ENCODE measurements around the gene PILRA. TPM values are rescaled to one million over a fixed set of nuclear protein-coding genes. Genes with fewer than 3 reads are reported as not detected.
"Not testable (repeated sequence)": the region's sequence is repeated elsewhere in the genome, so short reads cannot be mapped to it uniquely, and the experiment has no call there.

PILRA gene
- total RNA-seq: 3.6 TPM
- long read RNA-seq, partial matches to known transcripts: 0 of 3 reads
- long read RNA-seq, other reads (novel, unspliced or antisense): 0 of 3 reads

DNA sequence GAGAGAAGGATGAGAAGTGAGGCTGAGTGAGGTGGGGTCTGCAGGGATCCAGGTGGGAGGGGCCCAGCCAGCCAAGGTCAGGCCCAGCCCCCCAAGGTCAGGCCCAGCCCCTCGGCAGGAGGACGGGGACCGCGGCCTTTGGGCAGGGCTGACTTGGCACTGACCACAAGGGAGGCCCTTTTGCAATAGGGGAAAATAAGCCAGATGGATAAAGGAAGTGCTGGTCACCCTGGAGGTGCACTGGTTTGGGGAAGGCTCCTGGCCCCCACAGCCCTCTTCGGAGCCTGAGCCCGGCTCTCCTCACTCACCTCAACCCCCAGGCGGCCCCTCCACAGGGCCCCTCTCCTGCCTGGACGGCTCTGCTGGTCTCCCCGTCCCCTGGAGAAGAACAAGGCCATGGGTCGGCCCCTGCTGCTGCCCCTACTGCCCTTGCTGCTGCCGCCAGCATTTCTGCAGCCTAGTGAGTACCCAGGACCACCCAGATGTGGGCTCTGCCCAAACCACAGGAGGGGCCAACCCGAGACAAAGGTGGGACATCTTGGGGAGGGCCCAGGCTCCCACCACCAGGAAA, at the start of gene PILRA:
Gene PILRA (plus strand): TSS at position 227 of the 571 bp plus-strand sequence. CDS start 170 bp downstream, at position 397.
- ATAC-seq (ENCODE audit: poor library complexity): peak; percentile 67
- intact Hi-C loops (cut with DNase I): no loop called here
- peak; percentile 64 for DNase-seq

DNA sequence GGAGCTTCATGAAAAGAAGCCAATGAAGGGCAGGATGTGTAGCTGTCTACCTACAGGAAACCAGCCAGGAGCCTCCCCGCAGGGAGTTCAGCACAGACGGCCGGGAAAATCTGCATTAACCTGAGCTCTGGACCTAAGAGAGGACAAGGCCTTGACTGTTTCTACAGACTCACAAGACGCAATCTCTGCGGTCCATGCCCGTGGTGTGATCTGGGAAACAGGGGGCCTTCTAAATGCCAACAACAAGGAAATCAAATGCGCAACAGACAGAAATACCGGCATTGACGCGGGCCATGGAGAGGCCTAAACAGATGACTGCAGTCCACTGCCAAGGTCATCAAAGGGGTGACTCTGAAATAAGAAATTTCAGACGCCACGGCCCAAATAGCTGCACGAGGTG, 49.1 kb upstream of the PILRA start:
- DNase-seq; ATAC-seq (ENCODE audit: poor library complexity); intact Hi-C loops (cut with DNase I): not testable (repeated sequence)

DNA sequence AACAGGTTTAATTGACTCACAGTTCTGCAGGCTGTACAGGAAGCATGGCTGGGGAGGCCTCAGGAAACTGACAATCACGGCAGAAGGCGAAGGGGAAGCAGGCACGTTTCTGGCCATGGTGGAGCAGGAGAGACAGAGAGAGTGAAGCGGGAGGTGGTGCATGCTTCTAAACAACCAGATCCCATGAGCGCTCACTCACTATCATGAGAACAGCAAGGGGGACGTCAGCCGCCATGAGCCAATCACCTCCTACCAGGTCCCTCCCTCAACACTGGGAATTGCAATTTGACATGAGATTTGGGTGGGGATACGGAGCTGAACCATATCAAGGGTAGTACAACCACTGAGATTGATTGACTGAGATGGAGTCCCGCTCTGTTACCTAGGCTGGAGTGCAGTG, 47.6 kb upstream of the PILRA start:
- intact Hi-C loops (cut with DNase I); ATAC-seq (ENCODE audit: poor library complexity); DNase-seq: not testable (repeated sequence)

DNA sequence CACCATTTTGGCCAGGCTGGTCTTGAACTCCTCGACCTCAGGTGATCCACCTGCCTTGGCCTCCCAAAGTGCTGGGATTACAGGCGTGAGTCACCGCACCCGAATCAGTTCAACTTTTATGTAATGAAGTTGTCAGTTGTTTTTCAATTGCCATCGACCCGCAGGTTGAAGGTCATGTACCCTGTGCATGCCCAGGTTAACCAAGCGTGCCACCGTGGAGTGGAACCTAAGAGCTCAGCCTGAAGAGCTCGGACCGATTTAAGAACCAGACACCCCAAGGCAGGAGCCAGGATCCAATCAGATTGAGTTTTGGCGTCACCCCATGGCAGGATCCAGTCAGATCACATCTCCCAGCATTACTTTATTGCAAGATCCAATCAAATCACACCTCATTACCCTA, 46.4 kb upstream of the PILRA start:
- intact Hi-C loops (cut with DNase I); DNase-seq; ATAC-seq (ENCODE audit: poor library complexity): not testable (repeated sequence)

DNA sequence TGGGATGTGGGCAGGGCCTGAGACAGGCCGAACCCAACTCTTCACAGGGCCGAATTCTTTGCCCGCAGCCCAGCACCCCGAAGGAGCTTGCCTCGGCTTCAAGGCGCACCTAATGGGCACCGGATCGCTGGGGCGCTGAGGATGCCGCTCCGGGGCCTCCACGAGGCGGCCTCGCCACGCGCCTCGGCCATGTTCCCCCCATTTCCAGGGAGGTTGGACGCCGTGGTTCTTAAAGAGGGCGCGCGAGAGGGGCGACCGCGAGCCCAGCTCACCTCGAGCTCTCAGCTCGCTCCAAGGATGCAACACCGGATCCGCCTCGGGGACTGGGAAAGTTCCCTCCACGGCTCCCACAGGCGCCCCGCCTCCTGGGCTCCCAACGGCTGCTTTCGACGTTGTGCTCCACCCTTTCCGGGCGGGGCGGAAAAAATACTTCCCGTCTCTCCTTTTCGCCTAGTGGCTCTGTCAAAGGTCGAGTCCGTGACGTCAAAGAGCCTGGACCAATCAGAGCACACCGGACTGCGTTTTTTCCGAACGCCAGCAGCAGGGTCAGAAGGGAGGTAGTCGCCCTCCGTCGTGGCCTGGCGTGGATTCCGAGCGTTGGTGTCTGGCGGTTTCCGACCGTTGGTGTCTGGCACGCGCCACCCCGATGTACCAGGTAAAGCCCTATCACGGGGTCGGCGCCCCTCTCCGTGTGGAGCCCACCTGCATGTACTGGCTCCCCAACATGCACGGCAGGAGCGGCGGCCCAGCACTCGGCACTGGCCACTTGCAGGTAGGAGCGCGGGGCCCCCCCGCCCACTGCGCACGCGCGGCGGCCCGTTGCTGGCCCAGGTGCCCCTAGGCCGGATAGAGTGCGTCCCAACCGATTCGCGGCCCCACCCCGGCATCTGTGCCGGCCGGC, 37.5 kb upstream of the PILRA start:
- ATAC-seq (ENCODE audit: poor library complexity) (peak; percentile 100), DNase-seq (peak; percentile 95)
- intact Hi-C loops (cut with DNase I): not testable (repeated sequence)

DNA sequence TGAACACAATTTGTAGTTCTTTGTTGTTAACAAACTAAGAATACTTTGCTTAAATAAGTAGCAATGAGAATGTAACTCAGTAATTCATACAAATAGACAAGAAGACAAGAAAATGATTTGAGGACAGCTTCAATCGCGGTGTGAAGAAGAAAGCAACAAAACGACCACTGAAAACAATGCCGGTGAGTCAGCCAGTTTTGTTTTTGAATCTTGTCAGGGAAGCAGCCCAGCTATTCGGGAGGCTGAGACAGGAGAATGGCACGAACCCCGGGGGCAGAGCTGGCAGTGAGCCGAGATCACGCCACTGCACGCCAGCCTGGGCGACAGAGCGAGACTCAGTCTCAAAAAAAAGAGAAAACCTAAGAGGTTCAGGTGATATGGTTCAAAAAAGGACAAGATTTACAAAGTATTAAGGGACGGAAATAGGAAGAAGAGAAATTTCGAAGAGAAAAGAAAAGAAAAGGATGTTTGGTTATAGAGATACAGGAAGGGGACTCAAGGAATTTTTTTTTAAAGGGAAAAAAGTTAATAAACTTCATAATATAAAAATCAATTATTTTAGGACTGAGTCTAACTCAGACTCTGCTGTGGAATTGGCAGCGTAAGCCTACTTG, 35.1 kb upstream of the PILRA start:
- ATAC-seq (ENCODE audit: poor library complexity); intact Hi-C loops (cut with DNase I); DNase-seq: not testable (repeated sequence)

DNA sequence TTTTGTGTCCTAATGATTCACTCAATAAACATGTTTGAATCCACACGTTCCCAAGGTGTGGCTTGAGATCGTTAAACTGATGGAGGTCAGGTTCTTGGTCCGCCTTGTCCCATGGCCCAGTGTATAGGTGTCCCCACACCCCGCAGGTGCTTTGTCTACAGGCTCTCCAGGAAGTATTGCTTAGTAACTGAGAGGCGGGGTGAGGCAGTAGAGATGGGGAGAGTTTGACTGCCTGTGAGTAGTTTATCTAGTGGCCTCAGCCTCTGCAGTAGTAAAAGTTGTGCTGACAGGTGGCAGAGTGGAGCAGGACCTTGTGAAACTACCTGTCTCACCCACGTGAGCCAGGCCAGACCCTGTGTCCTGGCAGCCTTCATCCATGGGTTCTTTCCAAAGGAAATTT, 32.0 kb upstream of the PILRA start:
- intact Hi-C loops (cut with DNase I); ATAC-seq (ENCODE audit: poor library complexity); DNase-seq: not testable (repeated sequence)

DNA sequence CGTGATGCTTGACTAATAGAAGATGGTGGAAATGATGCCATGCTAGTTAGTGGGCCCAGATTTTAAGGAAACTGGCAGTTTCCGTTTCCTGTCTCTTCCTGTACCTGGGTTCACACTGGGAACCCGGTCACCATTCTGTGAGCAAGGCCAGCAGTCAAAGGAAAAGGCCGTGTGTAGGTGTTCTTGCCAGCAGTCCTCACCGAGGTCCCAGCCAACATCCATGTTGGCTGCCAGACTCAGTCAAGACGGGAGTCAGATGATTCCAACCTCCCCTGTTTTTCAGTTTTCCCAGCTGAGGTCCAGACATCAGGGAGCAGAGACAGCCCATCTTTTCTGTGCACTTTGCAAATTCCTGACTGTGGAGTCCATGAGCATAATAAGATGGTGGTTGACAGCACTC, 30.5 kb upstream of the PILRA start:
- intact Hi-C loops (cut with DNase I): no loop called here
- ATAC-seq (ENCODE audit: poor library complexity) (peak; percentile 62), DNase-seq (no peak)

DNA sequence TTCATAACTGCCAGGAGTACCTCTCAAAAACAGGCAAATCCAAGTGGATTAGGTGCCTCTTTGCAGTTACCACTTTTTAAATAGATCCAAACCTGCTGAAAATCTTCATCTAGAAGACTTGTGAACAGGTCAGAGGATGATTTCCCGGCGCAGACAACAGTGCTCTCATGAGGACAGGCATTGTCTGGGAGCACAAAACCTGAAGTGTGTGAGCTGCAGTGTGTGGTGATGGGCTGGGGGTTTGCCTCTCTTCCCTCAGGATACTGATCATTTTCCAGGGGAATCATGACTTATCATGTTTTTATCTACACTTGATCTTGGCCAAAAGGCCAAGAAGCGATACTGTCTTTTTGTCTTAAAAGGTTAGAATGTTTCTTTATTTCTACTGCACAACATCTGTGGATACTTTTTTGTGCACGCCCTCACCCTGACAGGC, 29.1 kb upstream of the PILRA start:
- intact Hi-C loops (cut with DNase I); ATAC-seq (ENCODE audit: poor library complexity); DNase-seq: not testable (repeated sequence)

DNA sequence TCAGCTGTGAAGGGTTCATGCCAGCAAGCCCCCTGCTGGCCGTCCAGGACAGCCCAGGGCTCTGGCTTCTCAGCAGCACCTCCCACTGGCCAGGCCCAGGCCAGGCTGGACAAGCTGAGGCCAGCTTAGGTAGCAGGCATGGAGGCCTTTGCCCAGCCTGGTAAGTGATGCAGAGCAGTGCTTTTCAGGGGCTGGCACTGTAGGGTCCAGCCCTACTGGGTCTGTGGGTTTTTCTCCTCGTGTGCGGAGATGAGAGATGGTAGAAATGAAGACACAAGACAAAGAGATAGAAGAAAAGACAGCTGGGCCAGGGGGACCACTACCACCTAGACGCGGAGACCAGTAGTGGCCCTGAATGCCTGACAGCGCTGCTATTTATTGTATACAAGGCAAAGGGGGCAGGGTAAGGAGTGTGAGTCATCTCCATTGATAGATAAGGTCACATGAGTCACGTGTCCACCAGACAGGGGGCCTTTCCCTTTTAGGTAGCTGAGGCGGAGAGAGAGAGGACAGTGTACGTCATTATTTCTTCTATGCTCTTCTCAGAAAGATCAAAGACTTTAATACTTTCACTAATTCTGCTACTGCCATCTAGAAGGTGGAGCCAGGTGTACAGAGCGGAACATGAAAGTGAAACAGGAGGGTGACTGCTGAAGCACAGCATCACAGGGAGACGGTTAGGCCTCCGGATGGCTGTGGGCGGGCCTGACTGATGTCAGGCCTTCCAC, 28.6 kb upstream of the PILRA start:
- DNase-seq; intact Hi-C loops (cut with DNase I): not testable (repeated sequence)
- peak; percentile 77 for ATAC-seq (ENCODE audit: poor library complexity)

DNA sequence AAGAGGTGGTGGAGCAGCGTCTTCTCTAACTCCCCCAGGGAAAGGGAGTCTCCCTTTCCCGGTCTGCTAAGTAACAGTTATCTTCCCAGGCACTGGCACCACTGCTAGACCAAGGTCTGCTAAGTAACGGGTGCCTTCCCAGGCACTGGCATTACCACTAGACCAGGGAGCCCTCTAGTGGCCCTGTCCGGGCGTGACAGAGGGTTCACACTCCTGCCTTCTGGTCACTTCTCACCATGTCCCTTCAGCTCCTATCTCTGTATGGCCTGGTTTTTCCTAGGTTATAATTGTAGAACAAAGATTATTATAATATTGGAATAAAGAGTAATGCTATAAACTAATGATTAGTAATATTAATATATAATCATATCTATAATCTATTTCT, 28.0 kb upstream of the PILRA start:
- DNase-seq (peak; percentile 91), ATAC-seq (ENCODE audit: poor library complexity) (peak; percentile 66)
- intact Hi-C loops (cut with DNase I): not testable (repeated sequence)

DNA sequence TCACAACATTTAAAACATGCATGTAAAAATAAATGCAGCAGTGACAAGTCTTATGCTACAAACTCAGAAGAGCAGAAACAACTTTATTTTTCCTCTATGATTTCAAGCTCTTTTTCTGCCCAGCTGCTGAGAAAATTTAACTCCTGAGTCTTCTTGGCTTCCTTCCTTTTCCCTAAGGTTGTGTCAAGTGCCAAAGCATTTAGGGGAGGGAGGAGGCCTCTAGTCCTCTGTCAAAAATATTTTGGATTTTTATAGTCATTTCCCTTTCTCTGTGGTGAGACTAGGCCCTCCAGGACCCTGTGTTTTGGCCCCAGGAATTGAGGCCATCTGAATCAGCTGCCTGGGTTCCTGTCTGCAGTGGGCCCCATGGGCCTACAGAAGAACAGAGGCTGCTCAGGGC, 26.4 kb upstream of the PILRA start:
- ATAC-seq (ENCODE audit: poor library complexity): no peak
- intact Hi-C loops (cut with DNase I): no loop called here

DNA sequence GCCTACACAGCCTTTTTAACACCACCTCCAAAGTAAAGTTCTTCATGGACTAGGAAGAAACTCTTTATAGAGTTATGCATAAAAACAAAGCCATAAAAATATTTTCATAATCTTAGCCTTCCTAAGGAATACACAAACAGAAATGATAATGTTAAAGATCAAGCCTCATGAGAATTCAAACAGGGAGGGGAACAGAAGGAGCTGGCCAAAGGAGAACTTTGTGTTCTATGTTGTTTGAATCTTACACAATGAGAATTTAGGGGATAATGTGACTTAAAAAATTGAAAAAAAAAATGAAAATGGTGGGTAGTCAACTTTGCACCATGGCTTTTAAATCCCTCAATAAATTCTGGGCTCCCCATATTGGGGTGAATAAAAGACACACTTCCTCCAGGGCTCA, 24.5 kb upstream of the PILRA start:
- ATAC-seq (ENCODE audit: poor library complexity) (no peak), DNase-seq (no peak)
- intact Hi-C loops (cut with DNase I): no loop called here

More for the DNA sequence above, 26.4 kb upstream of the PILRA start:
- no peak for DNase-seq

DNA sequence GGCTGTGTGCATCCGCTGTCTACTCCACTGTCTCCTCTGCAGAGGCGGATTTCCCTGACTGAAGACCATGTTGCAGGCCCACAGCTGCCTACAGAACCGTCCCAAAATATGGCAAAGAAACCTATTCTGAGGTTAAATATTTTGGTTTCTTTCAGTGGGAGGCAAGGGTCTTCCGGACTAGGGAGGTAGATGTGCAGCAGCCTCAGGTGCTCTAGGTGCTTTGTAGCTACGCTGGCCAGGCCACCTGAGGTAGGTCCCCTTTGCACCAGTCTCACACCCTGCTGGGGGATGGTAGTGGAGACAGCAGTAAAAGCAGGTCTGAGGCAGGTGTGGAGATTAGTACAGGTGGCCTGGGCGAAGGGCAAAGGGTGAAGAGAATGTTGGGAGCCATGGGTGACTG, 23.5 kb upstream of the PILRA start:
- DNase-seq (no peak), ATAC-seq (ENCODE audit: poor library complexity) (no peak)
- intact Hi-C loops (cut with DNase I): no loop called here

DNA sequence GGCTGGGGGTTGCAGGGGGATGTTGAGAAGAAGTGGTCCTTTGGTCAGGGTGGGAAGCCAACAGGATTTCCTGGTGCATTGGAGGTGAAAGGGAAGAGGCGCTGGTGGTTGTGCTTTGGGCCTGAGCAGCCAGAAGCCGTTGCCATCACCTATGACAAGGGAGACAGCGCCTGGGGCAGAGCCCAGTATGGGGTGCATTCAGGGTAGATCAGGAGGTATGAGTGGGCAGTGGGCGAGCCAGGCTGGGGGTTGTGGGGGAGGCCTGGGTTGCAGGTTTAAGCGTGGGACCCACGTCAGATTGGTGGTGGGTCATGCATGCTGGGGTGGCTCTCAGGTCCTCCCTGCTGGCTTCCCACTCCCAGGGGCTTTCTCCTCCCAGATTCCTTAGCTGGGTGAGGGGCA, 21.6 kb upstream of the PILRA start:
- ATAC-seq (ENCODE audit: poor library complexity) (no peak), DNase-seq (no peak)
- intact Hi-C loops (cut with DNase I): no loop called here

DNA sequence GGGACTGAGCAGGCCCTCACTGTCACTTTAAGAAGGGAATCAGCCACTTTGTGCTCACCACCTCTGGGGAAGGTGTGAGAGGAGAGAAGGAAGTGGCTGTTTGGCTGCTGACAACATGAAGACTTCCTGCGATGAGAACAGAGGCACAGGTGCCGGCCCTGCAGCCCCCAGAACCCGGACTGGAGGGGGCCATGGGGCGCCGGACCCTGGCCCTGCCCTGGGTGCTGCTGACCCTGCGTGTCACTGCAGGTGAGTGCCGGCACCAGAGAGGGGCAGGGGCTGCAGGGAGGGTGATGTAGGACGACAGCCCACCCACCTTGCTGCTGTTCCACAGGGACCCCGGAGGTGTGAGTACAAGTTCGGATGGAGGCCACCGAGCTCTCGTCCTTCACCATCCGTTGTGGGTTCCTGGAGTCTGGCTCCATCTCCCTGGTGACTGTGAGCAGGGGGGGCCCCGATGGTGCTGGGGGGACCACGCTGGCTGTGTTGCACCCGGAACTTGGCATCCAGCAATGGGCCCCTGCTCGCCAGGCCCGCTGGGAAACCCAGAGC, 21.0 kb upstream of the PILRA start:
- ATAC-seq (ENCODE audit: poor library complexity); DNase-seq; intact Hi-C loops (cut with DNase I): not testable (repeated sequence)

DNA sequence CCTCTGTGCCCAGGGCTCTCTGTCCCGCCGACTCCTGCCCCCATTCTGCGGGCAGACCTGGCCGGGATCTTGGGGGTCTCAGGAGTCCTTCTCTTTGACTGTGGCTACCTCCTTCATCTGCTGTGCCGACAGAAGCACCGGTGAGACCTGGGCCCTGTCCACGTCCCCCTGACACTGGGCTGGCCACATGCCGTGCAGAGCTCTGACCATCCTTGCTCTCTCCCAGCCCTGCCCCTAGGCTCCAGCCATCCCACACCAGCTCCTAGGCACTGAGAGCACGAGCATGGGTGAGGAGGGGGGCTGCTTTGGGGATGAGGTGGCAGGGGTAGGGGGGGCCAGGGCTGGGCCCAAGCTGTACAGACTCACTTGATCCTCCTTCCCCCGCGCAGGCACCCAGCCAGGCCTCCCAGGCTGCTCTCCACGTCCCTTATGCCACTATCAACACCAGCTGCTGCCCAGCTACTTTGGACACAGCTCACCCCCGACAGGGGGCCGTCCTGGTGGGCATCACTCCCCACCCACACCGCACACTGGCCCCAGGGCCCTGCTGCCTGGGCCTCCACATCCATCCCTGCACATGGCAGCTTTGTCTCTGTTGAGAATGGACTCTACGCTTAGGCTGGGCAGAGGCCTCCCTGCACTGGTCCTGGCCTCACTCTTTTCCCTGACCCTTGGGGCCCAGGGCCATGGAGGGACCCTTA, 20.2 kb upstream of the PILRA start:
- ATAC-seq (ENCODE audit: poor library complexity): peak; percentile 8
- intact Hi-C loops (cut with DNase I): no loop called here
- DNase-seq: no peak

Data from Right ventricle myocardium superior (tissue), 1 donor.